ES-I3 (cell line): ENCODE data around the gene SYT1.

Experiments used
- H3K36me3 ChIP-seq: 2 replicates; pipeline ENCODE4 v1.6.1; 2013; ENCODE audit warnings: mild to moderate bottlenecking, low read length, control low read depth, moderate library complexity; ENCODE audit not compliant: insufficient read depth
- H3K4me1 ChIP-seq: 2 replicates; pipeline ENCODE4 v1.6.1; 2013; ENCODE audit warnings: mild to moderate bottlenecking, control low read depth, low read length; ENCODE audit not compliant: insufficient read depth
- H3K9ac ChIP-seq: 2 replicates; pipeline ENCODE4 v1.6.1; 2013; ENCODE audit warnings: low read depth, mild to moderate bottlenecking, low read length, moderate library complexity
- H3K9me3 ChIP-seq: 2 replicates; pipeline ENCODE4 v1.6.1; 2013; ENCODE audit warnings: mild to moderate bottlenecking, low read length, moderate library complexity; ENCODE audit not compliant: control insufficient read depth, insufficient read depth

The SYT1 gene

DNA sequence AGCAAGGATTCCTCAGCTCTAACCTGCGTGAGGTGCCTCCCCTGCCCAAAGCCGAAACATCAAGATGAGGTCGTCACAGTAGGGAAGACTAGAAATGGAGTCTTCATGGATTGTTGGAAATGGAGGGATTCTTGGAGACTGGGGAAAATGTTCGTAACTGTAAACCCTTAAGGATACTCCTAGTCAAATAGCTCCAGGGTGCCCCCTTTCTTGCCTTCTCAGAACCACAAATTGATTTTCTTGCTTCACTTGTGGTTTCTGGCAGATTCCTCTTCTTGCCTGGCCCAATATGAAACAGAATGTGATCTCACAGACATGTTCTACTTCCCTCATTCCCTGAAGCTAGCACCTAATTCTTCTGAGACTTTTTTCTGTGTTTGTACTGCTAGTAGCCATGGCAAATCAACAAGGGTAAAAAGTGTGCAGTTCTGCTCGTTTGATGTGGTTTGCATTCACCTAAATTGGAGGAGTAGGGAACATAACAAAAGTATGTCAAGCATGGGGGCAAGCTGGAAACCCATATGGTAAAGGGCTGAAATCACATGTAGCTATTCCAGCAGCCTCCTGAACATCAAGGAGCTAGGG, 494.2 kb downstream of the SYT1 start:
- Histone ChIP-seq H3K9me3 (no peaks in the 10 kb centered on the region), H3K9ac (no peak overlapping the region), H3K4me1 (peaks cover 6% of the 10 kb centered on the region; the same call in 1 of the 2 replicates), H3K36me3 (no peaks in the 10 kb centered on the region; the same call in 1 of the 2 replicates)

DNA sequence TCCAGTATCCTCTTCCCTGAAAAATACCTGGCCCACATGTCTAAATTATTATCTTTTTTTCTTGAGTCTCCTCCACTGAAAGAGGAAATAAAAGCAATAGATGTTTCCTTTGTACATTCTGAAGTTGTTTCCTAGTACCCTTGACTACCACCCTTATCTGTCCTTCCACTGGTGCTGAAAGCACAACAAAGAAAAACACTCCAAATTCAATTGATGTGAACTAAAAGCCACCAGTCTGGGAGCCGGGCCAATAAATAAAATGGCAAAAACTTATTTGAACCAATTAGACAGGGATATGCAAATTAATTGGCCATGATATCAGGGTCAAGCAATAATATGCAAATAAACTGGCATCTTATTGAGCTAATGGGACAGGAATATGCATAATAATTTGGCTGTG, 495.7 kb downstream of the SYT1 start:
- Histone ChIP-seq H3K4me1 (peaks cover 6% of the 10 kb centered on the region; the same call in 1 of the 2 replicates), H3K36me3 (no peaks in the 10 kb centered on the region; the same call in 1 of the 2 replicates), H3K9me3 (no peaks in the 10 kb centered on the region), H3K9ac (no peak overlapping the region)

DNA sequence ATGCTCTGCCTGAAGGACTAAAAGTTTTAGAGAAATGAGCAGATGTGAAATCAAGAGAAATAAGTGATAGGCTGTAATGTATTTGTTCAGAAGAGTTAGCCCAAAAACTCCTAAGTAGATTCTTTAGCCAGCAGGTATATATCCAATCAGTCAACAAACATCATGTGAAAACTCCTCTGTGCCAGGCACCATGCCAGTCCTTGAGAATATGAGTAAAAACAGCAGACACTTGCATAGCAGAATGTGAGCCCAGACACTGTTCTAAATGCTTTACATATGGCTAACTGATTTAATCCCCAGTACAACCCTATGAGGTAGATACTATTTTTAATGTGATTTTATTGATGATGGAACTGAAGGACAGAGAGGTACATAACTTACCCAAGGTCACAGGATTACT, 496.4 kb downstream of the SYT1 start:
- Histone ChIP-seq H3K9ac (no peak overlapping the region), H3K9me3 (no peaks in the 10 kb centered on the region), H3K4me1 (peaks cover 6% of the 10 kb centered on the region; the same call in 1 of the 2 replicates), H3K36me3 (no peaks in the 10 kb centered on the region; the same call in 1 of the 2 replicates)

DNA sequence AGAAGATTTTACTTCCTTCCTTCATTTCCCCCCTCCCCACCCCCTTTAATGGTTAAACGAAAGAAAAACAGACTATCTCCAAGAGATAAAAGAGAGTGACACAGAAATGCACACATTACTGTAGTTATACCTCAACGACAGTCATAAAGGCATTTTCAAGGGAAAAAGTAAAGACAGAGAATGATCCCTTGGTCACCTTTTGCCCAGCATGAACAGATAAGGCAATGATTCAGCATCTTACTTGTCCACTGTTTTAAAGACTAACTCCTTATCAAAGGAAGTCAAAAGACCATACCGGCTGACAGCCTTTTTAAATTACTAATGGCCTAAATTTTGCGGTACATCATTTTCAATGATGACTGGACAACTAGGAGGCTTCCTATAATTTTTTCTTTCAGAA, 499.6 kb downstream of the SYT1 start:
- peaks cover 6% of the 10 kb centered on the region; the same call in 1 of the 2 replicates for H3K4me1 ChIP-seq
- H3K36me3 ChIP-seq, result no peaks in the 10 kb centered on the region
- no peak overlapping the region for H3K9ac ChIP-seq
- H3K9me3 ChIP-seq, result no peaks in the 10 kb centered on the region

DNA sequence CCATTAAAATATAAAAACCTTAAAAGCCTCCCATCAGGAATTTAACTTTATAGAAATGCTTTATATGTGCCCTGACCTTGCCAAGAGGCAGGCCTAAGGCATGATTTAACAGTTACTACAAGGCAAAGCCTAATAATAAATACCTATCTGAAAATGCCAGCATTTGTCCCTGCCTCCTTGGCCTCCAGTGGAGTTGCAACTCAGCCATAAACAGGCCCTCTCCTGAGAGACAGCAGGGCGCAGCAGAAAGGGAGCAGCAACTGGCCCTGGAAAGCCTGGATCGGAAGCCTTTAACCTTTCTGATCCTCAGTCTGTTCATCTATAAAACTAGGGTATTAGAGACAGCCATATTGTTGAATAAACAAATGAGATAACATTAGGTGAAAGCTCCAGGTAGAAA, 501.8 kb downstream of the SYT1 start:
- Histone ChIP-seq H3K9ac (no peak overlapping the region), H3K36me3 (no peaks in the 10 kb centered on the region), H3K9me3 (no peaks in the 10 kb centered on the region), H3K4me1 (peaks cover 6% of the 10 kb centered on the region; the same call in 1 of the 2 replicates)

DNA sequence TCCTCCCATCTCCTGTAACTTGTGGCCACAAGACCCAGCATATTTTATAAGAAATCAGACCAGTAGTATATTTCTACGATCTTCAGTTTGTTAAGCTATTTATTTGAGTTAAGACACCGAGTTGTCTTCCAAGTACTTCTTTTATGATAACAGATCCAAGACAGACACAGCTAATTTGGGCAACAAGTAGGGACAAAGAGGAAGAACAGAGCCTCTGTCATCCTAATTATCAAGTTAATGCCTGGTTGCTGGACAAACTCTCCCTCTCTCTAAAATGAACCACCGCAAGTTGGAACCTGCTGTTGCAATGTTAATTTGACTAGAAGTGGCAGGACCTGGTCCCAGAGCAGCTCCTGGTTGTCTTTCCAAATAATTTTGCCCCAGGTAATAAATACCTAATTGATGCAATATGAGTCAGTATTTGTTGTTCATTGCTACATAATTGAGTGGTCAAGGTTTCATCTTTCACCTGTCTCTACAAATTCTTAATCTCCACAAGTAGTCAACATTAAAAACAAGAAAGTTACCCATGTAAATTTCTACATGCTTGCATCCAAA, 502.5 kb downstream of the SYT1 start:
- Histone ChIP-seq H3K36me3 (no peaks in the 10 kb centered on the region), H3K4me1 (peaks cover 3% of the 10 kb centered on the region; the same call in 1 of the 2 replicates), H3K9me3 (no peaks in the 10 kb centered on the region), H3K9ac (no peak overlapping the region)

DNA sequence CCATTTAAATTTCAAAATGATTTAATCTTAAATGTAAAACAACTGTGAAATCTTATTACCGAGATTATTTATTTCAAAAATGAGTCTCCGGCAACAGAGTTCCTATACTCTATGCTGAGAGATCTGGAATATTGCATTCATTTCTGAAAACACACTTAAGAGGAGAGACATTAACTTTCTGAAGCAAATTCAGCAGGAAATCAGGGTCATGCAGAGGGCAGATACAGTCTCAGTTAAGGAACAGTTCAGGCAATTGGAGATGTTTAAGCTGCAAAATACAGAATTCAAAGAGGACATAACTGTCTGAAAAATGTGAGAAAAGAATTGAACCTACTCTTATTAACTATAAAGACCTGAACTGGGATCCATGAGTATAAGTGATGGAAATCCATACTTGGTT, 505.4 kb downstream of the SYT1 start:
- no peaks in the 10 kb centered on the region for H3K36me3 ChIP-seq
- no peak overlapping the region for H3K9ac ChIP-seq
- peaks cover 3% of the 10 kb centered on the region; the same call in 1 of the 2 replicates for H3K4me1 ChIP-seq
- H3K9me3 ChIP-seq, result no peaks in the 10 kb centered on the region

DNA sequence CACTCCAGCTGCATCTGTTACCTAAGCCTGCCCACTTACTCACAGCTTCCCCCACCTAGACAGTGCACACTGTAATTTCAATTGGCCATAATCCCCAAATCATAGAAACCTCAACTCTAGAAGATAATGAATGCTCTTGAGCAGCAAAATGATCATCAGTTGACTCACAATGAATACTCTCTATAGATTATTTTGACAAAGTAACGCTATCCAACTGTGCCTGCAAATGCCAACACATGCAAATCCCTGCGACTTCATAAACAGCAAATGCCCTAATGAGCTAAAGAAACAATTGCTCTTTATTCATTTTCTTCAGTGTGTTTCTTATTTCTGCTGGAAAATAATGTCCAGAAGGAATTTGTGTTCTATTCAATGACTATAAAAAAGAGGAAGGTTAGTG, 506.7 kb downstream of the SYT1 start:
- H3K4me1 ChIP-seq, result peaks cover 3% of the 10 kb centered on the region; the same call in 1 of the 2 replicates
- H3K36me3 ChIP-seq, result no peaks in the 10 kb centered on the region
- no peak overlapping the region for H3K9ac ChIP-seq
- H3K9me3 ChIP-seq, result no peaks in the 10 kb centered on the region

DNA sequence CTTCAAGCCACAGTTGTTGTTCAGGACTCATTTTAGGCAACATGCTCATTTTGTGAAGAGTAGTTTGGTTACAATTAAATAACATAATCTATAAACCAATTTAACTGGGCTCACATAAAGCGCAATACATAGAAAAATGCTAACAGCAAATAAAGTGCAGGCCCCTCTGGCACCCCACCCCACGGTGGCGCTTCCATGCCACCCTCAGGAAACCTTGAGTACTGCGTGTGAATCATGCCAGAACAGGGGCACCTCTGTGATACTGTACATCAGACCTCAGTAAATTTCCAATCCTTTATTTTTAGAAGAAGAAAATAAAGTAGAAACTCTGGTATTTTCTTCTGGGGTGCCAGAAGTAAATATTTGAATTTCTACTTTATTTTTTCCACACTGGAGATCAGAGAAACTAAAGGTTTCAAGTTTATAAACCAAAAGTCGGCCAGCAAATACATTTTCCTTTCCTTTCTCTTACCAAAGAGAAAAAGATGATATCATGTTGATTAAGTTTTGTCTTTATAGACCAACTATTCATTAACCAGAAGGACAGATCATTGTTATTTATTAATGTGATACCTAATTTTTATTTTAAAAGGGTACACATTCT, 509.4 kb downstream of the SYT1 start:
- Histone ChIP-seq H3K9me3 (no peaks in the 10 kb centered on the region), H3K36me3 (no peaks in the 10 kb centered on the region), H3K9ac (no peak overlapping the region), H3K4me1 (peaks cover 10% of the 10 kb centered on the region; the same call in 1 of the 2 replicates)

DNA sequence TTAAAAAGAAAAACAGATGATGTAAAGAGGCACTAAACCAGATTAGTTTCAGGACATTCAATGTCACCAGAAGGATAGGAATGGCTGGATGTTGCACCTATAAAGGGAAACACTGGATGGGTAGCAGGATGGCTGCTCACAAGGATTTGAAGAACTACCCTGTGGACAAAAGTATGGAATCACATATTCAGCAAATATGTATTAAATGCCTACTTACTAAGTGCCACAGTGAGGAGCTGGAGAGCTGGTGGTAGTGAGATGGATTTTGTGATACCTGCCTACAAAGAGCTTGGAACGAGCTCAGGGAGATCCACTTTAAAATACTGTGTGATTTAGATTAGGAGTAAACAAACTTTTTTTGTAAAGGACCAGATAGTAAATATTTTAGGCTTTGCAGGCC, 510.0 kb downstream of the SYT1 start:
- Histone ChIP-seq H3K9me3 (no peaks in the 10 kb centered on the region), H3K36me3 (no peaks in the 10 kb centered on the region), H3K4me1 (peaks cover 11% of the 10 kb centered on the region; the same call in 1 of the 2 replicates), H3K9ac (no peak overlapping the region)

DNA sequence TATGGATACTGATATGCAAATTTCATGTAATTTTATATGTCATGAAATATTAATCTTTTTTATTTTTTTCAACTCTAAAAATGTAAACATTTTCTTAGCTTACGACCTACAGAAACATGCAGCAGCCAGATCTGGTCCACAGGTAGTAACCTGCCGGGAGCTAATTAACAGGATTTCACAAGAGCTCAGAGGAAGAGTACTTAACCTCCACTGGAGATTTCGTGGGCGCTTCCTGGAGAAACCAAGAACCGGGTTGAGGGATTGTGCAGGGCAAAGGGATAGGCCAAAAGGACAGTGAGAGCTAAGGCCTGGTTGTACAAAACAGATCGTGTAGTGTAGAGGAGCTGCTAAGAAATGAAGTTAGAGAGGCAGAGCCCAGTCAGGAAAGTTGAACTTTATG, 510.5 kb downstream of the SYT1 start:
- Histone ChIP-seq H3K9me3 (no peaks in the 10 kb centered on the region), H3K9ac (no peak overlapping the region), H3K4me1 (peaks cover 16% of the 10 kb centered on the region; the same call in 1 of the 2 replicates), H3K36me3 (no peaks in the 10 kb centered on the region)

DNA sequence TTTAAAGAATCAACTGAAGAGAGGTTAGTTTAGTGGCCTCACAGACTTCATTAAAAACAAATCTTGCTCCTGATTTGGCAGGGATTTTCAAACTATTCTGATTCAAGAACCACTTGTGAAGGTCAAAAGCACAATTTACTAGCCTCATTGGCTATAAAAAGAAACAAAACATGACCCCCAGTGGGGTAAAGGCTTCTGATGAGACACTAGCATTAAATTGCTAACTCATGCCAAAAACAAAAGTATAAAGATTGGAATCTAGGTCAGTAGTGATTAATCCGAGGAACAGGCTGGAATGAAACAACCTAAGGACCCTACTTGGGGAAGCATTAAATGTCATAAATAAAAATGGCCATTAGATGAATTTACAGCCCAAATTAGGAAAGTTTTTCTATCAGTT, 513.9 kb downstream of the SYT1 start:
- peaks cover 36% of the 10 kb centered on the region for H3K4me1 ChIP-seq
- H3K9me3 ChIP-seq, result no peaks in the 10 kb centered on the region
- no peaks in the 10 kb centered on the region for H3K36me3 ChIP-seq
- H3K9ac ChIP-seq, result no peak overlapping the region

DNA sequence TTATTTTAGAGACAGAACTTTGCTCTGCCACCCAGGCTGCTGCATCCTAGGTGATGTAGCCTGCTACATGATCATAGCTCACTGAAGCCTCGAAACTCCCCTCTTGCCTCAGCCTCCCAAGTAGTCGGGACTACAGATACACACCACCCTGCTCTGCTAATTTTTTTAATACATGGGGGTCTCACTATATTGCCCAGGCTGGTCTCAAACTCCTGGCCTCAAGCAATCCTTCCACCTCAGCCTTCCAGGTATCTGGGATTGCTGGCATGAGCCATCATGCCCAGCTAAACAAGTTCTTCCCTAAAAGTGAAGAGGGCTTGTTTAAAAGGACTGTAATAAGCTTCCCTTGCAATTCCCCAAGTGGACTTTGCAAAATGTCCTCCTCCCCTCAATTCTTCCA, 515.8 kb downstream of the SYT1 start:
- Histone ChIP-seq H3K4me1 (peaks cover 33% of the 10 kb centered on the region), H3K36me3 (no peaks in the 10 kb centered on the region), H3K9me3 (no peaks in the 10 kb centered on the region)

DNA sequence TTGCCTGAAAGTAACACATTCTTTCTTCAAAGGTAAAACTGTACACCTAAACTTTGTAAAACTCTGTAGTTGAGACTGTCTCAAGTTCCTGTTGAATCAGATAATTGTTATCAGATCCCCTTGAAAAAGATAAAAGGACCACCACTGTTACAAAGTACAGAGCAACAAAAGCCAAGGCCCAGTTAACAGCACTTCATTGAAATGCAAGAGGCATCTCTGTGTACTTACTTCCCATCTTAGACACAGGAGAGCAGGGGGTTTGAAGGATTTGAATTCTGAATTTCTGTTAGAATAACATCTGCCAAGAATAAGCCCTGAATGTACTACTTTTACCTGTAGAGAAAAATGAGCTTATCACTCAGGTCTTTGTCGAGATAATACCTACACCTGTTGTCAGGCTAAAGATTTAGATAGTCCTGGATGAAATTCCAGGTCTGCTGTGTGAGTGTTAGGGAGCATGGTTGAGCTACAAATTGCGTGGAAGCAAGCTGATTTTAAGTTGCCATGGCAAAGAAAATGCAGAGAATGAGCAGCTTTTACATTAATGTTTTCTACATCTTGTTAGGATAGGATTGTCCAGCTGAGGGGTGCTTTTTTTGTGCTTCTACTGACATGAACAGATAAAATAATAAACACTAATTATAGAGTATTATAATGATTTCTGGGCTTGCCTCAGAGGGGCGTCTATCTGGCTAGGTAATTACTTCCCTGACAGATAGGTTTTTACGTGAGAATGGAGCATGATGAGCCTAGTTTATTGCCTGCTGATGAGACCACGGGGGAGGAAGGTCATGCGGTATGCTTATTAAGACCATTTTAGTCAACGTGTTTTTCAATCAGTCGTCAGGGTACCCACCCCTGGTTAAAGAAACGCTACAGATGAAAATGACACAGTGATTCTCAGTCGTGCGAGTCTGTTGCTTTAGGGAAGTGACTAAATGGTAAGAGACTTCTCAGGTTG, 517.0 kb downstream of the SYT1 start:
- Histone ChIP-seq H3K9ac (no peak overlapping the region), H3K36me3 (no peaks in the 10 kb centered on the region), H3K4me1 (peaks cover 33% of the 10 kb centered on the region), H3K9me3 (no peaks in the 10 kb centered on the region)

More for the DNA sequence above, 515.8 kb downstream of the SYT1 start:
- H3K9ac ChIP-seq, result no peak overlapping the region
